H9 (cell line): Measurements from ENCODE around the gene LPCAT4. TPM values are rescaled to one million over a fixed set of nuclear protein-coding genes. Genes with fewer than 3 reads are reported as not detected.

Experiments used
- DNase-seq: peaks from one replicate; pipeline ENCODE4 v3.0.0-alpha.2; 2017
- H2AFZ ChIP-seq: one replicate; pipeline ENCODE4 v1.6.1; 2013; ENCODE audit warnings: mild to moderate bottlenecking, low read length, control low read depth, moderate library complexity
- H2AK5ac ChIP-seq: 2 replicates; pipeline ENCODE4 v1.6.1; 2013; ENCODE audit warnings: low read length, control low read depth, mixed read lengths; ENCODE audit not compliant: insufficient read length
- H2BK120ac ChIP-seq: one replicate; pipeline ENCODE4 v1.6.1; 2013; ENCODE audit warnings: low read depth, mild to moderate bottlenecking, low read length, control low read depth, inconsistent platforms; ENCODE audit not compliant: poor library complexity, severe bottlenecking
- H2BK12ac ChIP-seq: 2 replicates; pipeline ENCODE4 v1.6.1; 2013; ENCODE audit warnings: low read length, control low read depth, mixed read lengths, low read depth; ENCODE audit not compliant: insufficient read length
- H2BK15ac ChIP-seq: 2 replicates; pipeline ENCODE4 v1.6.1; 2013; ENCODE audit warnings: low read depth, low read length, control low read depth
- H2BK20ac ChIP-seq: one replicate; pipeline ENCODE4 v1.6.1; 2013; ENCODE audit warnings: low read depth, mild to moderate bottlenecking, low read length, control low read depth, inconsistent platforms; ENCODE audit not compliant: poor library complexity, severe bottlenecking
- H2BK5ac ChIP-seq: 2 replicates; pipeline ENCODE4 v1.6.1; 2013; ENCODE audit warnings: low read length, control low read depth, mixed read lengths; ENCODE audit not compliant: insufficient read length
- H3K14ac ChIP-seq: 2 replicates; pipeline ENCODE4 v1.6.1; 2013; ENCODE audit warnings: low read length, control low read depth; ENCODE audit not compliant: insufficient read depth
- H3K18ac ChIP-seq: 2 replicates; pipeline ENCODE4 v1.6.1; 2013; ENCODE audit warnings: low read depth, mild to moderate bottlenecking, mixed read lengths, low read length, control low read depth; ENCODE audit not compliant: insufficient read length
- H3K23ac ChIP-seq: 2 replicates; pipeline ENCODE4 v1.6.1; 2013; ENCODE audit warnings: low read length, control low read depth, mixed read lengths, low read depth; ENCODE audit not compliant: insufficient read length
- H3K23me2 ChIP-seq: 2 replicates; pipeline ENCODE4 v1.6.1; 2013; ENCODE audit warnings: low read depth, mild to moderate bottlenecking, mixed read lengths, low read length, control low read depth; ENCODE audit not compliant: insufficient read length, poor library complexity, severe bottlenecking
- H3K27ac ChIP-seq: 2 replicates; pipeline ENCODE4 v1.5.1; 2013; ENCODE audit warnings: low read length, control low read depth, mixed read lengths, low read depth; ENCODE audit not compliant: insufficient read length
- H3K27me3 ChIP-seq: 2 replicates; pipeline ENCODE4 v1.6.1; 2013; ENCODE audit warnings: low read length, control low read depth, inconsistent platforms; ENCODE audit not compliant: insufficient read depth
- H3K4ac ChIP-seq: 2 replicates; pipeline ENCODE4 v1.6.1; 2013; ENCODE audit warnings: low read depth, mild to moderate bottlenecking, control low read depth, inconsistent platforms, low read length, moderate library complexity
- H3K4me1 ChIP-seq: 2 replicates; pipeline ENCODE4 v1.6.1; 2013; ENCODE audit warnings: low read length, control low read depth, inconsistent platforms; ENCODE audit not compliant: insufficient read depth
- H3K4me2 ChIP-seq: 2 replicates; pipeline ENCODE4 v1.6.1; 2013; ENCODE audit warnings: low read length, control low read depth, mixed read lengths; ENCODE audit not compliant: insufficient read length, insufficient read depth
- H3K56ac ChIP-seq: 2 replicates; pipeline ENCODE4 v1.6.1; 2013; ENCODE audit warnings: low read depth, mild to moderate bottlenecking, mixed read lengths, low read length, control low read depth; ENCODE audit not compliant: insufficient read length
- H3K79me1 ChIP-seq: 2 replicates; pipeline ENCODE4 v1.6.1; 2013; ENCODE audit warnings: low read depth, mild to moderate bottlenecking, moderate library complexity, low read length, control low read depth, inconsistent platforms; ENCODE audit not compliant: insufficient read depth, poor library complexity, severe bottlenecking
- H3K79me2 ChIP-seq: 2 replicates; pipeline ENCODE4 v1.6.1; 2013; ENCODE audit warnings: low read length, control low read depth, inconsistent platforms; ENCODE audit not compliant: insufficient read depth
- H3K9ac ChIP-seq: 2 replicates; pipeline ENCODE4 v1.6.1; 2013; ENCODE audit warnings: low read length, control low read depth, mixed read lengths; ENCODE audit not compliant: insufficient read length; ENCODE audit errors: extremely low read depth
- H3K9me3 ChIP-seq: one replicate; pipeline ENCODE4 v1.6.1; 2013; ENCODE audit warnings: low read depth, low read length, inconsistent platforms; ENCODE audit not compliant: control insufficient read depth
- H3T11ph ChIP-seq: one replicate; pipeline ENCODE4 v1.6.1; 2013; ENCODE audit warnings: mild to moderate bottlenecking, low read length, control low read depth, inconsistent platforms
- H4K20me1 ChIP-seq: one replicate; pipeline ENCODE4 v1.6.1; 2013; ENCODE audit not compliant: control insufficient read depth, insufficient read length, insufficient read depth
- H4K5ac ChIP-seq: 2 replicates; pipeline ENCODE4 v1.6.1; 2013; ENCODE audit warnings: low read depth, mild to moderate bottlenecking, mixed read lengths, low read length, control low read depth; ENCODE audit not compliant: insufficient read length
- H4K8ac ChIP-seq: replicated peaks from 2 replicates; pipeline ENCODE4 v1.6.1; 2013; ENCODE audit warnings: low read length, control low read depth, mixed read lengths, low read depth; ENCODE audit not compliant: insufficient read length
- H4K91ac ChIP-seq: 2 replicates; pipeline ENCODE4 v1.6.1; 2013; ENCODE audit warnings: low read depth, mild to moderate bottlenecking, moderate library complexity, mixed read lengths, low read length, control low read depth; ENCODE audit not compliant: insufficient read length
- H3K27ac Mint-ChIP-seq, 3 experiments: 2 replicates in 2 of 3; 3 replicates in 1 of 3; pipeline ENCODE4 v1.8.0; 2020 to 2021; ENCODE audit warnings: mixed read lengths in 3 of 3, mild to moderate bottlenecking in 1 of 3, moderate library complexity in 1 of 3
- H3K27me3 Mint-ChIP-seq: 2 replicates; pipeline ENCODE4 v1.8.0; 2021; ENCODE audit warnings: low read depth, mild to moderate bottlenecking, moderate library complexity, mixed read lengths
- H3K36me3 Mint-ChIP-seq, 3 experiments: 2 replicates in 2 of 3; 3 replicates in 1 of 3; pipeline ENCODE4 v1.8.0; 2020 to 2021; ENCODE audit warnings: low read depth in 3 of 3, mixed read lengths in 3 of 3; ENCODE audit not compliant: insufficient read depth in 1 of 3
- H3K4me1 Mint-ChIP-seq, 2 experiments: 2 replicates each; pipeline ENCODE4 v1.8.0; 2020; ENCODE audit warnings: mixed read lengths in 2 of 2
- H3K4me3 Mint-ChIP-seq, 2 experiments: 2 replicates in 1 of 2; 3 replicates in 1 of 2; pipeline ENCODE4 v1.8.0; 2020 to 2021; ENCODE audit warnings: mild to moderate bottlenecking in 2 of 2, mixed read lengths in 2 of 2, moderate library complexity in 1 of 2
- H3K9me3 Mint-ChIP-seq, 2 experiments: 2 replicates in 1 of 2; 3 replicates in 1 of 2; pipeline ENCODE4 v1.8.0; 2020; ENCODE audit warnings: mild to moderate bottlenecking in 2 of 2, mixed read lengths in 2 of 2, moderate library complexity in 1 of 2
- CTCF ChIP-seq: fragments of 200-600 bp; sonication (generic); conservative IDR thresholded peaks from 3 replicates; pipeline ENCODE4 v1.8.0; 2021; ENCODE audit warnings: antibody characterized with exemption, mild to moderate bottlenecking
- WGBS: extraction: QIAGEN DNeasy Blood & Tissue Kit; methylation state at CpG from one replicate; pipeline ENCODE4 v1.1.7; 2013; ENCODE audit warnings: missing lambda C conversion rate, low lambda C conversion rate, mixed read lengths; ENCODE audit not compliant: insufficient read length; ENCODE audit errors: extremely low coverage; 5-methylcytosine and 5-hydroxymethylcytosine counted together
- total RNA-seq: library from RNA; stranded (reverse); gene quantifications from 2 replicates; pipeline ENCODE4 v1.2.1, GENCODE V29; 2021

The LPCAT4 gene
- total RNA-seq, 1 experiment from 2014 or later = 71.1 TPM

- Histone ChIP-seq H3K27me3 (no peaks in the 10 kb centered on the region), H3K79me1 (peaks cover 9% of the 10 kb centered on the region), H4K8ac (no peak overlapping the region), H3K14ac (no peak overlapping the region), H3K23me2 (peaks cover 4% of the 10 kb centered on the region), H2AK5ac (no peak overlapping the region), H4K20me1 (no peaks in the 10 kb centered on the region), H2BK120ac (no peak overlapping the region), H3K4me1 (peaks cover 6% of the 10 kb centered on the region; the same call in 1 of the 2 replicates), H4K5ac (no peak overlapping the region), H3K79me2 (peaks cover 6% of the 10 kb centered on the region; the same call in 1 of the 2 replicates), H2BK5ac (no peak overlapping the region), H2BK15ac (no peak overlapping the region), H2BK20ac (no peak overlapping the region), H3K27ac (no peak overlapping the region), H3K4me2 (no peak overlapping the region), H3K9me3 (no peaks in the 10 kb centered on the region), H3K9ac (no peak overlapping the region), H2AFZ (no peak overlapping the region), H3K23ac (no peak overlapping the region), H3K4ac (no peak overlapping the region), H2BK12ac (no peak overlapping the region), H3K56ac (no peak overlapping the region), H4K91ac (no peak overlapping the region), H3K18ac (no peak overlapping the region), H3T11ph (no peak overlapping the region)
- no peaks in the 10 kb centered on the region for H3K9me3 Mint-ChIP-seq
- no peak for TF ChIP-seq CTCF
- WGBS = no CpG with 5 or more reads among the region's 7 CpGs
- no peak overlapping the region for H3K4me3 Mint-ChIP-seq
- H3K27ac Mint-ChIP-seq = no peak overlapping the region; a peak in 1 of 7 replicates
- H3K36me3 Mint-ChIP-seq = peaks cover 32 to 67% (median 65%) of the 10 kb centered on the region in 3 experiments; a peak in 6 of 7 replicates
- peaks cover 18 to 23% of the 10 kb centered on the region in 2 experiments for H3K4me1 Mint-ChIP-seq
- no peaks in the 10 kb centered on the region; the same call in 1 of the 2 replicates for H3K27me3 Mint-ChIP-seq
- DNase-seq = no peak
These were observed 5.7 kb downstream of the LPCAT4 start for GRCh38 chr15:34361278-34361677.
